GM18498 (cell line): ENCODE data around the gene SLC23A3.
A peak's percentile ranks its signal among the peaks of the same experiment; 100 is the strongest.

ENCODE experiments used
- ATAC-seq: cut with Tn5 transposase; IDR thresholded peaks from one replicate; pipeline ENCODE4 v1.9.1; 2021; ENCODE audit warnings: mild to moderate bottlenecking, moderate library complexity; ENCODE audit not compliant: unreplicated experiment

Gene SLC23A3, protein sequence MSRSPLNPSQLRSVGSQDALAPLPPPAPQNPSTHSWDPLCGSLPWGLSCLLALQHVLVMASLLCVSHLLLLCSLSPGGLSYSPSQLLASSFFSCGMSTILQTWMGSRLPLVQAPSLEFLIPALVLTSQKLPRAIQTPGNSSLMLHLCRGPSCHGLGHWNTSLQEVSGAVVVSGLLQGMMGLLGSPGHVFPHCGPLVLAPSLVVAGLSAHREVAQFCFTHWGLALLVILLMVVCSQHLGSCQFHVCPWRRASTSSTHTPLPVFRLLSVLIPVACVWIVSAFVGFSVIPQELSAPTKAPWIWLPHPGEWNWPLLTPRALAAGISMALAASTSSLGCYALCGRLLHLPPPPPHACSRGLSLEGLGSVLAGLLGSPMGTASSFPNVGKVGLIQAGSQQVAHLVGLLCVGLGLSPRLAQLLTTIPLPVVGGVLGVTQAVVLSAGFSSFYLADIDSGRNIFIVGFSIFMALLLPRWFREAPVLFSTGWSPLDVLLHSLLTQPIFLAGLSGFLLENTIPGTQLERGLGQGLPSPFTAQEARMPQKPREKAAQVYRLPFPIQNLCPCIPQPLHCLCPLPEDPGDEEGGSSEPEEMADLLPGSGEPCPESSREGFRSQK

DNA sequence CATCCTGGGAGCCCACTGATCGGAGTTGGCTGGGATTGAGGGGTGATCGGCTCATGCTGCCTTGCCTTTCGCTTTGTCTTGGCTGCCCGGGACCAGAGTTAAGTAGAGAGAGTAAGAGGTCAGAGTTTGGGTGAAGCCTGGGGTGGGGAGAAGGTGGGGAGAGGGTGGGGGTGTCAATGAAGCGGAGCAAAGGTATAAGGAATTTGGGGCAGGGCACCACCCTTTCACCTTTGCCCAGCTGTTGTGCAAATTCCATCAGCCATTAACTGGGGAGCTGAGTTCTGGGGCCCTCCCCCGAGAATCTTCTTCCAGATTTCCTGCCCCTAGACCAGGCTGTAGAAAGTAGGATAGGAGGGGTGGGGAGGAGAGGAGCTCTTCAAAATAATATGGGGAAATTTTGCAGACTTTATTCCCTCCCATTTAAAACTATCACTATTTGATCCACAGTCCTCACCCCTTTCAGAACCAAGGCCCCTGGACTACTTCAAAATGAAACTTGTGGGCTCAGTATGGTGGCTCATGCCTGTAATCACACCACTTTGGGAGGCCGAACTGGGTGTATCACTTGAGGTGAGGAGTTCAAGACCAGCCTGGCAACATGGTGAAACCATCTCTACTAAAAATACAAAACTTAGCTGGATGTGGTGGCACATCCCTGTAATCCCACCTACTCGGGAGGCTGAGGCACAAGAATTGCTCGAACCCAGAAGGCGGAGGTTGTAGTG lies at the start of gene SLC23A3:
Gene SLC23A3, minus strand, starts transcription at position 100 of the 725 bp plus-strand sequence. Its CDS starts 45 bp downstream, at position 55.
- no peak for ATAC-seq

DNA sequence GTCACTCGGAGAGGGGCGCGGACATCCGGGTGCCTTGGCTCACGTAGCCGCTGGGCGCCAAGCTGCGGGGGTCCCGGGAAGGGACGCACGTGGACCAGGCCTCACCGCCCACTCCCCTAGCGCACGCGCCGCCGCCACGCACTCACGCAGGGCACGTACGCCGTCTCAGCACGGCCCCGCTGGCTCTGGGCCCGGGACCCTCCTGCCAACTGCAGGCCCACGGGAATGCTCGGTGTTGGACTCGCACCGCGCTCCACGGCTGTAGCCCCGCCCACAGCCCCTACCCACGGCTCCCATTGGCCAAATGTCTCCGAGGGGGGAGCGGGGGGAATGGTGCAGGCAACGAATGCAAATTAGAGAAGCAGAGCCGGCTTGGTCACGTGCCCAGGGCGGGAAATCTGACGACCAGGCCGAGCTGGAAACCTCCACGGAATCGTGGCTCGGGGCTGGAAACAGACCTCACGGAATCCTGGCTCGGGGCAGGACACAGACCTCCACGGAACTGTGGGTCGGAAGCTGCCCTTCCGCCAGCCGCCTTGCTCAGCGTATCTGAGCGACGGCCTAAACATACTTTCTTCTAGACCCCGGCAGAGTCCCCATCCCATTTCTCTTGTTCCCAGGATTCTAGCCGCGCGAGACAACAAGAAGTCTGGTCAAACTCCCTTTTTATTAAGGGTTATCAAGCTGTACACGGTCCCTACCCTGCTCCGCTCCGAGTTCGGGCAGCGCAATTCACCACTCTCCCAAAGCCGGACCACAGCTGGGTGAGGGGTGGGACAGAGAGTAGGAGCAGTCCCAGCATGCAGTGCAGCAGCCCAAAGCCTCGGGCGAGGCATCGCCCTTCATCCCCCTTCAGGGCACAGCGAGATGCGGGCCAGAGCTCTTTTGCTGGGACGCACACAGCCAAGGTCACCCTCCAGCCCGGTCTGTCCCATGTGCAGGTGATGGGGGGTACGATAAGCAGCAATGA lies 49.2 kb upstream of the SLC23A3 start, which contains the start of gene ABCB6:
Gene ABCB6, minus strand, starts transcription at position 227 of the 970 bp plus-strand sequence. CDS start 285 bp downstream, outside the sequence.
- peak; percentile 84 for ATAC-seq

DNA sequence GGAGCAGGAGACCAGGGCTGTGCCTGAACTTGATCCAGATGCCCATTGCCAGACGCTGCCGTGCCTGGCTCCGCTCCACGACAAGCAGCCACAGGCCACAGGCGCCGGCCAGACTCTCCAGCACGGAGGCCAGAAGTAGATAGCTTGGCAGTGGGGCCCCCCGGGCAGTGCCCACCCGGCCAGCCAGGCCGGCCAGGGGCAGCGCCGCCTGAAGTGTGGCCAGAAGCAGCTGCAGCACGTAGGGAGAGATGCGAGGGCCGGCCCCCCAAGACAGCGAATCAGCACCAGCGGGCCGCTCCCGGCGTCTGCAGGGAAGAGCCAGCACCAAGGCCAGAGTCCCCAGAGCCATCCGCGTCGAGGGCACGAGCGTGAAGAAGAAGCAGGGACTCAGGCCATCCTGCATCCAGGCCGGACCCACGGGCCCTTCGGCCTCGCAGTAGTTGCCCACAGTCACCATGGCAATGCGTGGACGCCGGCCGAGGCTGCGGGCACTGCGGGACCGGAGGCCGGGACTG lies 48.4 kb upstream of the SLC23A3 start:
- peak; percentile 27 for ATAC-seq

DNA sequence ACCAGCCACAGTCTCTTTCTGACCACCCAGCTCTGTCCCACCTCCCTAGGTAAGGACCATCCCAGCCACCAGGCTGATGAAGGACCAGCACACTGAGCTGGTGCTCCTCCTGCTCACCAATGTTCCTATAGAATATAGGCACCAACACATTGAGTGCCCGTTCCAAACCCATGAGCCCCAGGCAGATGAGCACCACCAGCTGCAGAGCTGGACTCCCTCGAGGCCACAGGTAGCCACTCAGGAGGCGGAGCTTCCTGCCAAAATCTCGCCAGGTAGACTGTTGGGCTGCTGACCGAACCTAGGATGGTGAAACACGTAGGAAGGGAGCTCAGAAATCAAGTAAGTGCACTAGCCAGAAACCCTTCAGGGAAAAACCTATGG lies 46.7 kb upstream of the SLC23A3 start:
- no peak for ATAC-seq

DNA sequence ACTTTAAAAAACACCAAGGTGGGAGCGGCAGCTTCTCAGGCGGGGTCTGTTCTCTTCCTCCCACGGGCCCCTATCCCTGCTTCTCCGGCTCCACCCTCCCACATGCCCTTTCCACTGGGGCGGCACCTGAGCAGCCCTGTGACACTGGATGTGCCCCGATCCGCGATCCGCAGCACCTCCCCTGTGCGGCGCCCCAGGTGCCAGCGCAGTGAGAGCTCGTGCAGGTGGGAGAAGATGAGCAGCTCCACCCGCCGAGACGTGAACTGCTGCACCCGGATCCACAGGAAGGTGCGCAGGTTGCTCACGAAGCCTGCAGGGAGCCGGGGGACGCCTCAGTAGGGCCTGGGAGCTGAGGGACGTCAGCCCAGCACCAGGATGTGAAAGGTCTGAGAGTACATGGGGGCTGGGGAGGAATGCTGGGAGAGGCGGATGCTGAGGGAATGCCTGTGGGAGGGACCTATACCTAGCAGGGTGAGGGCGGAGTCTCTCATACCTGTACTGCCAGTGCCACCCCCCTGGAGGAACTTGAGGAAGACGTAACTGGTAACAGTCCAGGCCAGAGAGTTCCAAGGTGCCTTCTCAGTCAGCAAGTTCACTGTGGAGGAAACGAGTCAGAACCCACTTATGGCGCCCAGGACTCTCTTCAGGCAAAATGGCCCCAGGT lies 46.2 kb upstream of the SLC23A3 start:
- no peak for ATAC-seq

DNA sequence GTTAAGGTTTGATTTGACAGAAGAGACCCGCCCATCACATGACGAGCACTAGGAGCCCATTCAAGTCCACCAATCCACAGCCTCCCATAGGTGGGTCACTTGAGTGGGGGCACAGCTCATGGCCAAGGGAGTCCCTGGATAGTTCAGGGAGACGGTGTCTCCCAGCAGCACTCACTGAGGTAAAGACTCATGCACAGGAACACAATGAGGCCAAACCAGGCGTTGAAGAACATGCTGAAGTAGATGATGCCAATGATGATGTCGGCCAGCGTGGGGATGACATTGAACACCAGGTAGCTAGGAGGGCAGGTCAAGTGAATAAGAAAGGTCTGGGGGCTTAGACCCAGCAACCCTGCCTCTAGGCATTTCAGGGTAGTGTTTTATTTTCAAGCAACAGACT lies 45.0 kb upstream of the SLC23A3 start:
- no peak for ATAC-seq

DNA sequence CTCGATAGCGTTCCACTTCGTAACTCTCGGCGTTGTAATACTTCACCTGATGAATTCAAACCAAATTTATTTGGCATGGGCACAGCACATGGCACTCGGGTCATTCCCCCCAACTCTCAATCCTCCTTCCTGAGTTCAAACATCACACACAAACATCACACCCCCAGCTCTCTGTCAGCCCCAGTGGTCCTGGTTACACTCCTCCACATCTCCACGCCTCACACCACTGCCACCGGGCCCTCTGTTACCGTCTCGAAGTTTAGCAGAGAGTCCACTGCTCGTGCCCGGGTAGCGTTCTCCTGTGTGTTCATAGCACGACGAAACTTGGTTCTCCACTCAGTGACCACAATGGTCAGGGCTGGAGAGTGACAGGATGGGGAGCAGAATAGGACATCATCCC lies 44.3 kb upstream of the SLC23A3 start:
- ATAC-seq, result no peak

DNA sequence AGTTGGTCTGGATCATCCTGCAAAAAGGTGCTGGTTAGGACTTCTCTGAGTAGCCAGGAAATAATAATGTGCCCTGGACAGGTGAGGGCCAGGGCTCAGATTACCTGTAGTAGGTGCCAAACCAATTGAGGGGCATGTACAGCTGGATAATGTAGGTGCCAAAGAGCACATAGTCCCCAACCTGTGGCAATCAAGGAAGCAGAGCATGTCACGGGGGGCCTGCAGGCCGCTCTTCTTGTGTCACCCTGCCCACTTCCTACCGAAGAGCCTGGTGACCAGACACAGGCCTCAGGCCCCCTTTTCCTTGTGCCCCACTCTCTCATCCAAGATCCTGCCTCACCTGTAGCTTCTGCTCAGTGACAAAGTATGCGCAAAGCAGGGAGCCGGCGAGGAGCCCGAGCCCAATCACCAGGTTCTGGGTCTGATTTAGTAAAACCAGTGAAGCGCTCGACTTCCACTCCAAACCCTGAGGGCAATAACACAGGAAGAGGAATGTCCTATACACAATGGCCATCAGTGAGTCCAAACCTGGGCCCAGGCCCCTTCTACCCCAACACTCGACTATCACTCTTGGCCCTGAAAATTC lies 43.8 kb upstream of the SLC23A3 start:
- no peak for ATAC-seq

DNA sequence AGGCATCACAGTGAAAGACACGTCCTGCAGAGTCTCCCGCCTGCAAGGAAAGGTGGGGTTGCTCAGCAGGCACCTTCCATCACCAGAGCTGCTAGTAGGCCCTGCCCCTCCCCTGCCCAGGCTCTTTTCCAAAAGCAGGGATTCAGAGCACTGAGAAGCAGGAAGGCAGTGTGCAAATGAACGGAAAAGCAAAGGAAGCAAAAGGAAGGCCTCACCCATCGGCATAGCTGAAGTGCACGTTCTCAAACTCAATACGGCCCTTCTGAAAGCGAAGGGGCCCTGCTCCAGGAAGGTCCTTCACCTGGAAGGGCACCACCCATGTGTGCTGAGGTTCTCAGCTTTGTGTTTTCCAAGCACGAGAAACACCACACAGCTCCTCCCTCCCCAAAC lies 43.2 kb upstream of the SLC23A3 start:
- no peak for ATAC-seq

DNA sequence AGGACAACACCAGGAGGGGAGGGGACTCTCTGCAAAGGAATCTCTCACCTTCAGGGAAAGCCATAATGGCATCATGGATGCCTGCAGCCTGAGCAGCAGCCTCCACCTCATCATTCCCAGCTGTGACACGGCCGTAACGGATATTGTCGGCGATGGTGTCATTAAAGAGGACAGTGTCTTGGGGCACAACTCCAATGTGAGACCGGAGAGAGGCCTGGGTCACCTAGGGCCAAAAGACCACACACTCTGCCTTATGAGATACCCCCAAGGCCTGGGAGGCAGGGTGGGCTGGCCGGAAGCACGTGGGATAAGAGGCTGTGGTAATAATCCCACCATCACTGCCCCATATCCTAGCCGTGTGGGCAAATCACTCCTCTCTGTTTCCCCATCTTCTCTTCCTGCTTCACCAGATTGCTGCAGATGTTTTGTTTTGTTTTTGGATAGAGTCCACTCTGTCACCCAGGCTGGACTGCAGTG lies 41.1 kb upstream of the SLC23A3 start:
- no peak for ATAC-seq

DNA sequence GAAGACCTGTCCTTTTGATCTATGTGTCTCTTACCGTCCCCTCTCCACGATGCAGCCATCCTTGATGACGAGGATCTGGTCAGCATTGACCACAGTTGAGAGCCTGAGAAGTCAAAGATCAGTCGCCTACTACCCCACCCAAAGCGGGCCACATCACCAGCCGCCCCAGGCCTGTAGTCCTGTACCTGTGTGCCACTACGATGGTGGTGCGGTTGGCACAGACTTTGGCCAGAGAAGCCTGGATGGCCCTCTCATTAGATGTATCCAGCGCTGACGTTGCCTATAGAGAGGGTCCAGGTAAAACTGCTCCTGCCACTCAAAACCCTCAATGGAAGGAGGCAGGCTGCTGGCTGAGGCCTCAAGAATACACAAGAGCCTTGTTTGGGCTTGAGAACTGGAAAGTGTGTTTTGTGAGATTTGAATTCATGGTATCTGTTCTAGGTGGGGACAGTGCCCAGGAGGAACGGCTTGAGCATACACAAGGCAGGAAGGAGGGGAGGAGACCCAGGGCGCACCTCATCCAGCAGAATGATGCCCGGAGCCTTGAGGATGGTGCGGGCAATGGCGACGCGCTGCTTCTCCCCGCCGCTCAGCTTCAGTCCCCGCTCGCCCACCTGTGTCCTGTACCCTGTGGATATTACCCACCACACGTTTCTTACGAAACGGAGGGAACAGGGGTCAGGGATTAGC lies 40.5 kb upstream of the SLC23A3 start:
- no peak for ATAC-seq

DNA sequence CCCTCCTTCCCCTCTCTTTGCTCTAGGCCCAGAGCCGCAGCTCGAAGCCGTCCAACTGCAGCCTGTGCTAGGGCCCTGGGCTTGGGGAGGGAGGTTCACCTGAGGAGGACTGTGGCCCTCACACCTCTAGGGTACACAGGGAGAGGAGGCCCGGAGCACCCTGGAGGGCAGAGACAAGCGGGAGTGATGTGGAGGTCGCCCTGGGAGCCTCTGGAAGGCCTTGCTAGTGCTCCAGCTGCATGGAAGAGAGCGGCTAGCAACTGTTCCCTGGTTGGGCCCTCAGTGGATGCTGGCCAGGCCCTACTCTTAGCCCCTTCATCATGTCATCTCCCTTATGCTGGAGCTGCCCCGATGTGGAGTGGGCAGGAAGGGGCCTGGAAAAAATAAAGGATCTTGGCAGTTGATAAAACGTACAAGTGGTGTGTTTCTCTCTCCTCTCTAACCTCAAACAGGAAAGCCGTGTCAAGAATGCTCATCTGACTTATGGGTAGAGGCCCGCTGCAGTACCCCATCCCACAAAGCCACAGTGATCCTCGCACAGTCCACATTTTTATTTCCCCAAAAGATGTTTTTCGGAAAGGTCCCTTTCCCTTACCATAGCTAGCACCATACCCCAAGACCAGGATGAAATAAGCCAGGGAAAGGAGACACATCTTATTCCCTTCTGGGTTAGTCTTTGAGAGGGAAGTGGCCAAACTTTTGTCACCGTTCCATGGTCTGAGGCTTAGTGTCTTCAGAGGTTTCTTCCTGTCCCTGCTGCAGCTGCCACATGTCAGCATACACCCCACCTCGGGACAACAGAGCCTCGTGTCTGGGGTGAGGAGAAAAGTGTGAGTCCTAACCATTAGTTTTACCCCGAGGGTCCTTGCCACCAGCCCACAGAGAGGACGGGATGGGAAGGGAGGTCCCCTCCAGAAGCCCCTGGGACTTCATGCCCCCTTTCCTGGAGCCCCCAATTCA lies 39.7 kb upstream of the SLC23A3 start:
- no peak for ATAC-seq

DNA sequence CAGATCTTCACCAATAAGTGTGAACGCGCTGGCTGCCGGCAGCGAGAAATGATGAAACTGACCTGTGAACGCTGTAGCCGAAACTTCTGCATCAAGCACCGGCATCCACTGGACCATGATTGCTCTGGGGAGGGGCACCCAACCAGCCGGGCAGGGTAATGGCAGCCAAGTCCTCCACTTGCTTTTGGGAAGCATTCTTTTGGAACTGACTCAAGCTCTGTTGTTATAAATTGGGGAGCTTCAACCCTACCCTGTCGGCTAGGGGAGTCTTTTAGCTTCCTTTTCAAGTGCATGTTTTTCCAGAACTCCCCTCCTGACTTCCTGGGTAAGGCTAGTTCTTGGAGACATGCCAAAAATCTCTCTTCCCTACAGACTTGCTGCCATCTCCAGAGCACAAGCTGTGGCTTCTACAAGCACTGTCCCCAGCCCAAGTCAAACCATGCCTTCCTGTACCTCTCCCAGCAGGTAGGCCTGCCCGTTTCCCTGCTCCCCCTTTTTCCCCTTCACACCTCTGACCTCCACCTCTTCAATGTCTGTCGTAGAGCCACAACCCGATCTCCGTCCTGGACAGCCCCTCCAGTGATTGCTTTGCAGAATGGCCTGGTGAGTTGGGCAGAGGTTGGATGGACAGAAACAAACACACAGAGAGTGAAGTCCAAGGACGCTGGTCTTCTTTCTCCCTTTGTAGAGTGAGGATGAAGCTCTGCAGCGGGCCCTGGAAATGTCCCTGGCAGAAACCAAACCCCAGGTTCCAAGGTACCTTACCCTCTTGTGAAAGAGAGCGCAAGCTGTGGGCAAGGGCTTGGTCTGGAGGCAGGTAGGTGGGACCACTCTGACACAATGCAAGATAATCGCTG lies 38.3 kb upstream of the SLC23A3 start:
- no peak for ATAC-seq

DNA sequence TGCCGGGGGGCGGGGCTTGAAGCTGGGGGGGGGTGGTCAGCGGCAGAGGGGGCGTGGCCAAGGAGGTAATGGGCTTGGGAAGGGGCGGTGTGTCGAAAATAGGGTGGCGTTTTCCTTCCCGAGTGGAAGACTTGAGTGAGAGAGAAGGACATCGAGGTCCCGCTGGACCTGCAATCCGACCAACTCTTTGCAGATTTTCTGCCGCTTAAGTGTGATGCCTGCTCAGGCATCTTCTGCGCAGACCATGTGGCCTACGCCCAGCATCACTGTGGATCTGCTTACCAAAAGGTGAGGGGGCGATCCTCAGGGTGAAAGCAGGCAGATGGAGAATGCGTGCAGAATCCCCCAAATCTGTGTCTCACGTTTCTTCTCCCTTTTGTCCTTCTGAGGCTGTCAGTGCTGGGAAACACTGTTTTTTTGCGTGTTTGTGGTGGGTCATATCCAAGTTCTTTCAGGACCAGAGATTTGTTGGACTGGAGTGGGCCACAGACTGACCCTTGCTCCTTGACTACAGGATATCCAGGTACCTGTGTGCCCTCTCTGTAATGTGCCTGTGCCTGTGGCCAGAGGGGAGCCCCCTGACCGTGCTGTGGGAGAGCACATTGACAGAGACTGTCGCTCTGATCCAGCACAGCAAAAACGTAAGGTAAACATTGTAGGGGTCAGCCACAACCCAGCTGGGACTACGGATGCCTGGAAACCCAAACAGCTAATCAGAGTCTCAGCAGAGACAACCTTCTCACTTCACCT lies 37.5 kb upstream of the SLC23A3 start:
- no peak for ATAC-seq

DNA sequence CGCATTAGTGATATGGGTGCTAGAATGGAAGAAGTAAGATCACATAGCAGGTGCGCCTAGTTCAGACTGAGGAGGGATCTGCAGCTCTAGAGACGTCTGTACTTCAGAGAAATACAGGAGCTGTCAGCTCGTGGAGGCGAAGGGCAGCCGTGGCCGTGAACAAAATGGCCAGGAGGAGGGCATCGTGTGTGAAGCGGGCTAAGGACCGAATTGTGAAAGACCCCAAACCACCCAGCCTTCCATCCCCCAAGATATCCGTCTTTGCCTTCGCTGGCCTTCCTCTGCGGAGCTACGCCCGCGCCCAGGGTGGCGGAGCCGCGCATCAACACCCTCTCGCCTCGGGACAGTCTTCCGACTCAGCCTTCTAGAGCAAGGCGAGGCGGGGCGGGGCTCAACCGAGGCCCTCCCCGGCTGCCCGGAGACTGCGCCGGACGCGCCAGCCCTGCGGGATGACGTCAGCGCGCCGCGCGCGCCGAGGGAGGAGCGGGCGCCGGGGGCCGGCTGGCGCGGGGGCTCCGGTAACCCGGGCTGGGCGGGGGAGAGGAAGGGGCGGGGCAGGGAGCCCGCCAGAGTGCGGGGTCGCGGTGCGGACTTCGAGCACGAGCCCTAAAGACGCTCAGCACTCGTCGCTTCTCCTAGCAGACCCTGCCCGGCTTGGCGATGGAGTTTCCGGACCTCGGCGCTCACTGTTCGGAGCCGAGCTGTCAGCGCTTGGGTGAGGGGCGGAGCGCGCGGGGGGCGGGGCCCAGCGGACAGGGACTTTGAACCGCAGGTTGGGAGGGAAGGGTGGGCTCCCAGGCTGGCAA lies 36.7 kb upstream of the SLC23A3 start, which contains the start of gene ZFAND2B:
Gene ZFAND2B, plus strand, starts transcription at position 455 of the 806 bp plus-strand sequence. Its CDS starts 206 bp downstream, at position 661.
- ATAC-seq, result peak; percentile 97
